Neural progenitor cell (in vitro differentiated cells): ENCODE results near the gene SLC6A11. TPM values are rescaled to one million over a fixed set of nuclear protein-coding genes. Genes with fewer than 3 reads are reported as not detected.

Experiments used
- DNase-seq: peaks from one replicate; pipeline ENCODE4 v3.0.0-alpha.2; 2016; ENCODE audit warnings: low spot score
- H2AFZ ChIP-seq: fragments of 200-600 bp; sonication (generic); replicated peaks from 2 replicates; pipeline ENCODE4 v1.6.1; 2016; ENCODE audit warnings: antibody characterized with exemption
- H3F3A ChIP-seq: fragments of 200-600 bp; sonication (generic); 2 replicates; pipeline ENCODE4 v1.6.1; 2016; ENCODE audit warnings: antibody characterized with exemption, low read depth
- H3K27ac ChIP-seq: fragments of 200-600 bp; sonication (generic); 2 replicates; pipeline ENCODE4 v1.5.1; 2016; ENCODE audit warnings: mild to moderate bottlenecking
- H3K27me3 ChIP-seq: fragments of 200-600 bp; sonication (generic); 2 replicates; pipeline ENCODE4 v1.6.1; 2016; ENCODE audit warnings: mild to moderate bottlenecking, moderate library complexity
- H3K36me3 ChIP-seq: fragments of 200-600 bp; sonication (generic); 2 replicates; pipeline ENCODE4 v1.5.1; 2016
- H3K4me1 ChIP-seq: fragments of 200-600 bp; sonication (generic); 2 replicates; pipeline ENCODE4 v1.6.1; 2016; ENCODE audit warnings: mixed run types
- H3K4me2 ChIP-seq: fragments of 200-600 bp; sonication (generic); 2 replicates; pipeline ENCODE4 v1.6.1; 2016
- H3K4me3 ChIP-seq: fragments of 200-600 bp; sonication (generic); 2 replicates; pipeline ENCODE4 v1.5.1; 2016
- H3K79me2 ChIP-seq: fragments of 200-600 bp; sonication (generic); 2 replicates; pipeline ENCODE4 v1.6.1; 2016; ENCODE audit warnings: low read depth
- H3K9ac ChIP-seq: fragments of 200-600 bp; sonication (generic); 2 replicates; pipeline ENCODE4 v1.6.1; 2016
- H3K9me3 ChIP-seq: fragments of 200-600 bp; sonication (generic); 2 replicates; pipeline ENCODE4 v1.5.1; 2016; ENCODE audit warnings: low read depth
- H4K20me1 ChIP-seq: fragments of 200-600 bp; sonication (generic); 2 replicates; pipeline ENCODE4 v1.6.1; 2016; ENCODE audit warnings: low read depth
- H3K27ac Mint-ChIP-seq: 3 replicates; pipeline ENCODE4 v1.8.0; 2021; ENCODE audit warnings: mixed read lengths
- H3K27me3 Mint-ChIP-seq: 2 replicates; pipeline ENCODE4 v1.8.0; 2022; ENCODE audit warnings: low read depth, mild to moderate bottlenecking, inconsistent platforms, moderate library complexity, mixed read lengths; ENCODE audit not compliant: insufficient read depth
- H3K36me3 Mint-ChIP-seq: 3 replicates; pipeline ENCODE4 v1.8.0; 2021; ENCODE audit warnings: mixed read lengths
- H3K4me1 Mint-ChIP-seq: 3 replicates; pipeline ENCODE4 v1.8.0; 2021; ENCODE audit warnings: mixed read lengths
- H3K4me3 Mint-ChIP-seq: 3 replicates; pipeline ENCODE4 v1.8.0; 2021; ENCODE audit warnings: mild to moderate bottlenecking, moderate library complexity, mixed read lengths
- H3K9me3 Mint-ChIP-seq: 3 replicates; pipeline ENCODE4 v1.8.0; 2020; ENCODE audit warnings: mixed read lengths
- CTCF ChIP-seq: fragments of 200-600 bp; sonication (generic); IDR thresholded peaks from 2 replicates; pipeline ENCODE4 v1.5.1; 2017; ENCODE audit warnings: antibody characterized with exemption, mild to moderate bottlenecking
- EZH2 ChIP-seq: fragments of 200-600 bp; sonication (generic); IDR thresholded peaks from 2 replicates; pipeline ENCODE4 v1.6.1; 2017; ENCODE audit warnings: antibody characterized with exemption, mild to moderate bottlenecking, moderate library complexity
- EZH2phosphoT487 ChIP-seq: fragments of 200-600 bp; sonication (generic); IDR thresholded peaks from 2 replicates; pipeline ENCODE4 v1.6.1; 2017; ENCODE audit warnings: antibody characterized with exemption
- total RNA-seq: library from RNA; depleted of rRNA; stranded (reverse); fragments of >200 nt; gene quantifications from 2 replicates; pipeline ENCODE4 v1.2.3, GENCODE V29; 2015; ENCODE audit warnings: low replicate concordance

Gene SLC6A11
- total RNA-seq, 1 donor from 2014 or later = 0.86 TPM

GRCh38 chr3:10972072-10972782 lies 156.2 kb downstream of the SLC6A11 start:
- H2AFZ ChIP-seq = no peak overlapping the region
- peaks cover 18% of the 10 kb centered on the region for H3K27me3 Mint-ChIP-seq

GRCh38 chr3:10973046-10973595 lies 157.1 kb downstream of the SLC6A11 start:
- H3K27me3 Mint-ChIP-seq = peaks cover 18% of the 10 kb centered on the region

More at GRCh38 chr3:10972072-10972782, 156.2 kb downstream of the SLC6A11 start:
- no peak overlapping the region for H3K4me3 ChIP-seq
- no peaks in the 10 kb centered on the region for H3K79me2 ChIP-seq
- no peak overlapping the region for H3K9ac ChIP-seq
- Mint-ChIP-seq H3K9me3 (peaks cover 2% of the 10 kb centered on the region), H3K4me3 (no peak overlapping the region), H3K4me1 (peaks cover 19% of the 10 kb centered on the region), H3K36me3 (no peaks in the 10 kb centered on the region), H3K27ac (peak overlapping the region; percentile 27)
- no peak overlapping the region for H3K27ac ChIP-seq
- H3K36me3 ChIP-seq = no peaks in the 10 kb centered on the region
- no peak overlapping the region for H3K4me2 ChIP-seq
- no peaks in the 10 kb centered on the region for H3K4me1 ChIP-seq
- no peaks in the 10 kb centered on the region for H3K9me3 ChIP-seq
- H4K20me1 ChIP-seq = peaks cover 3% of the 10 kb centered on the region
- TF ChIP-seq CTCF (no peak), EZH2 (no peak), EZH2phosphoT487 (no peak)
- no peaks in the 10 kb centered on the region for H3F3A ChIP-seq
- no peak for DNase-seq
- no peaks in the 10 kb centered on the region for H3K27me3 ChIP-seq

GRCh38 chr3:10974131-10974530 lies 158.1 kb downstream of the SLC6A11 start:
- Mint-ChIP-seq H3K36me3 (no peaks in the 10 kb centered on the region), H3K9me3 (peaks cover 2% of the 10 kb centered on the region), H3K27me3 (peaks cover 21% of the 10 kb centered on the region), H3K4me1 (peaks cover 19% of the 10 kb centered on the region), H3K4me3 (no peak overlapping the region), H3K27ac (no peak overlapping the region)
- Histone ChIP-seq H3K4me3 (no peak overlapping the region), H3K4me1 (peaks cover 8% of the 10 kb centered on the region), H3K27me3 (no peaks in the 10 kb centered on the region), H3K4me2 (no peak overlapping the region), H2AFZ (no peak overlapping the region), H3K9ac (no peak overlapping the region), H3K9me3 (no peaks in the 10 kb centered on the region), H3K36me3 (no peaks in the 10 kb centered on the region), H3K27ac (no peak overlapping the region), H3K79me2 (no peaks in the 10 kb centered on the region), H3F3A (no peaks in the 10 kb centered on the region), H4K20me1 (no peaks in the 10 kb centered on the region)
- TF ChIP-seq EZH2 (no peak), CTCF (no peak), EZH2phosphoT487 (no peak)
- DNase-seq = no peak

More at GRCh38 chr3:10973046-10973595, 157.1 kb downstream of the SLC6A11 start:
- H3K4me3 Mint-ChIP-seq = no peak overlapping the region
- H3K4me1 Mint-ChIP-seq = peaks cover 20% of the 10 kb centered on the region
- Histone ChIP-seq H3K4me1 (peaks cover 7% of the 10 kb centered on the region), H3K9ac (no peak overlapping the region), H3K36me3 (no peaks in the 10 kb centered on the region), H3K27ac (no peak overlapping the region), H2AFZ (no peak overlapping the region), H3K4me3 (no peak overlapping the region), H3K9me3 (no peaks in the 10 kb centered on the region), H4K20me1 (peaks cover 3% of the 10 kb centered on the region), H3K79me2 (no peaks in the 10 kb centered on the region), H3K4me2 (no peak overlapping the region), H3K27me3 (no peaks in the 10 kb centered on the region), H3F3A (no peaks in the 10 kb centered on the region)
- no peaks in the 10 kb centered on the region for H3K36me3 Mint-ChIP-seq
- peaks cover 2% of the 10 kb centered on the region for H3K9me3 Mint-ChIP-seq
- no peak for DNase-seq
- TF ChIP-seq EZH2 = no peak
- no peak for TF ChIP-seq EZH2phosphoT487
- no peak overlapping the region for H3K27ac Mint-ChIP-seq
